CD14-positive monocyte (primary cell): ENCODE data around the gene PLEKHA7. TPM values are rescaled to one million over a fixed set of nuclear protein-coding genes. Genes with fewer than 3 reads are reported as not detected.

Source experiments
- DNase-seq, 3 donors: peaks; one replicate each; pipeline ENCODE4 v3.0.0-alpha.2; 2011 to 2022
- H2AFZ ChIP-seq: 2 replicates; pipeline ENCODE4 v1.6.0; 2012; ENCODE audit warnings: mild to moderate bottlenecking, low read depth, low read length, inconsistent platforms; ENCODE audit not compliant: insufficient read depth, poor library complexity, severe bottlenecking
- H3K27ac ChIP-seq, 2 donors: 1 replicate in 1 of 2; 2 replicates in 1 of 2; pipeline ENCODE4 v1.5.1; 2012 to 2013; ENCODE audit warnings: low read length in 2 of 2, control low read depth in 1 of 2, inconsistent platforms in 1 of 2, low read depth in 1 of 2, mild to moderate bottlenecking in 1 of 2
- H3K27me3 ChIP-seq, 2 donors: one replicate each; pipeline versions ENCODE4 v1.6.0 to v1.6.1; 2011 to 2013; ENCODE audit warnings: low read length in 2 of 2; ENCODE audit not compliant: control insufficient read depth in 2 of 2, insufficient read depth in 2 of 2
- H3K36me3 ChIP-seq, 2 donors: replicated peaks in 1 of 2; 1 replicate in 1 of 2; 2 replicates in 1 of 2; pipeline versions ENCODE4 v1.5.1 to v1.6.1; 2012 to 2013; ENCODE audit warnings: low read length in 2 of 2, control low read depth in 1 of 2, inconsistent platforms in 1 of 2, mild to moderate bottlenecking in 1 of 2; ENCODE audit not compliant: insufficient read depth in 2 of 2, control insufficient read depth in 1 of 2
- H3K4me1 ChIP-seq, 2 donors: 1 replicate in 1 of 2; 2 replicates in 1 of 2; pipeline versions ENCODE4 v1.5.1 to v1.6.1; 2012 to 2013; ENCODE audit warnings: low read length in 2 of 2, control low read depth in 1 of 2, inconsistent platforms in 1 of 2, mild to moderate bottlenecking in 1 of 2, moderate library complexity in 1 of 2; ENCODE audit not compliant: insufficient read depth in 2 of 2, control insufficient read depth in 1 of 2
- H3K4me2 ChIP-seq: replicated peaks from 2 replicates; pipeline ENCODE3; 2012; ENCODE audit warnings: low read length, moderate library complexity, mild to moderate bottlenecking; ENCODE audit not compliant: poor library complexity, severe bottlenecking; ENCODE audit errors: extremely low read depth
- H3K4me3 ChIP-seq, 3 experiments: fragments of 200-600 bp in 1 of 3; sonication (generic) in 1 of 3; replicated peaks in 1 of 3; 1 replicate in 2 of 3; 2 replicates in 1 of 3; pipeline ENCODE4 v1.5.1; 2011 to 2013; ENCODE audit warnings: low read length in 3 of 3, mild to moderate bottlenecking in 3 of 3, control low read depth in 2 of 3, low read depth in 2 of 3, inconsistent platforms in 1 of 3, moderate library complexity in 1 of 3
- H3K79me2 ChIP-seq: 2 replicates; pipeline ENCODE4 v1.6.0; 2012; ENCODE audit warnings: mild to moderate bottlenecking, control low read depth, inconsistent platforms, low read length, moderate library complexity; ENCODE audit not compliant: insufficient read depth
- H3K9ac ChIP-seq: 2 replicates; pipeline ENCODE4 v1.6.0; 2017; ENCODE audit warnings: low read length, mild to moderate bottlenecking; ENCODE audit not compliant: insufficient read depth, poor library complexity, severe bottlenecking
- H3K9me3 ChIP-seq, 2 donors: replicated peaks in 1 of 2; 1 replicate in 1 of 2; 2 replicates in 1 of 2; pipeline versions ENCODE4 v1.5.1 to v1.6.1; 2012 to 2013; ENCODE audit warnings: low read length in 2 of 2, control low read depth in 1 of 2; ENCODE audit not compliant: control insufficient read depth in 1 of 2, insufficient read depth in 1 of 2
- H4K20me1 ChIP-seq: 2 replicates; pipeline ENCODE4 v1.6.0; 2012; ENCODE audit warnings: mild to moderate bottlenecking, low read length, control low read depth, moderate library complexity; ENCODE audit not compliant: insufficient read depth
- H3K27ac Mint-ChIP-seq, 7 donors: one replicate each; pipeline ENCODE4 v1.8.0; 2020; ENCODE audit warnings: mild to moderate bottlenecking in 7 of 7, mixed read lengths in 7 of 7, moderate library complexity in 6 of 7, inconsistent platforms in 2 of 7
- H3K27me3 Mint-ChIP-seq, 3 donors: one replicate each; pipeline ENCODE4 v1.8.0; 2021 to 2022; ENCODE audit warnings: low read depth in 3 of 3, mild to moderate bottlenecking in 3 of 3, mixed read lengths in 3 of 3, moderate library complexity in 3 of 3, inconsistent platforms in 1 of 3
- H3K36me3 Mint-ChIP-seq, 2 donors: one replicate each; pipeline ENCODE4 v1.8.0; 2020; ENCODE audit warnings: mixed read lengths in 2 of 2, inconsistent platforms in 1 of 2, mild to moderate bottlenecking in 1 of 2
- H3K4me1 Mint-ChIP-seq: one replicate; pipeline ENCODE4 v1.8.0; 2020; ENCODE audit warnings: mild to moderate bottlenecking, mixed read lengths
- H3K4me3 Mint-ChIP-seq, 2 donors: one replicate each; pipeline ENCODE4 v1.8.0; 2020; ENCODE audit warnings: mild to moderate bottlenecking in 2 of 2, mixed read lengths in 2 of 2, moderate library complexity in 1 of 2
- H3K9me3 Mint-ChIP-seq, 7 donors: one replicate each; pipeline ENCODE4 v1.8.0; 2020 to 2022; ENCODE audit warnings: mixed read lengths in 7 of 7, mild to moderate bottlenecking in 6 of 7, moderate library complexity in 6 of 7, inconsistent platforms in 2 of 7
- CTCF ChIP-seq: fragments of 200-600 bp; IDR thresholded peaks from one replicate; pipeline ENCODE4 v1.8.0; 2022; ENCODE audit warnings: antibody characterized with exemption, mild to moderate bottlenecking
- WGBS: methylation state at CpG from one replicate; pipeline ENCODE4 v1.1.5; 2013; ENCODE audit warnings: missing lambda C conversion rate; ENCODE audit not compliant: insufficient coverage; 5-methylcytosine and 5-hydroxymethylcytosine counted together
- intact Hi-C, 2 donors: fragments of 100-400 bp; cut with micrococcal nuclease; formaldehyde crosslinking; loops; one replicate each; pipeline versions ENCODE4 v1.15.0 to v1.15.1; 2023
- polyA plus RNA-seq, 3 donors: library from polyadenylated mRNA; depleted of rRNA in 1 of 3; unstranded in 2 of 3; stranded (reverse) in 1 of 3; fragments of 300-500 nt in 2 of 3; fragments of >200 nt in 1 of 3; fragmentation: Illumina TruSeq in 2 of 3; gene quantifications; 1 replicate in 2 of 3; 2 replicates in 1 of 3; pipeline ENCODE4 v1.2.3, GENCODE V29; 2012 to 2021

The PLEKHA7 gene
- polyA plus RNA-seq, 3 donors: 0.05 to 0.92 (median 0.22) TPM

GRCh38 chr11:16839821-16840220 lies 174.4 kb downstream of the PLEKHA7 start:
- H3K4me1 ChIP-seq: no peaks in the 10 kb centered on the region
- H3K79me2 ChIP-seq: no peaks in the 10 kb centered on the region
- no peaks in the 10 kb centered on the region for H3K27me3 ChIP-seq
- H3K4me1 Mint-ChIP-seq: no peaks in the 10 kb centered on the region
- H3K36me3 Mint-ChIP-seq: no peaks in the 10 kb centered on the region
- no peak overlapping the region for H2AFZ ChIP-seq
- H3K27ac ChIP-seq: no peak overlapping the region
- H4K20me1 ChIP-seq: no peaks in the 10 kb centered on the region
- peaks cover 0 to 3% (median 2%) of the 10 kb centered on the region in 3 donors for H3K27me3 Mint-ChIP-seq
- peaks cover 0 to 5% (median 3%) of the 10 kb centered on the region in 7 donors for H3K9me3 Mint-ChIP-seq
- no peak overlapping the region for H3K4me3 ChIP-seq
- WGBS: no CpG with 5 or more reads among the region's 3 CpGs
- no peaks in the 10 kb centered on the region for H3K36me3 ChIP-seq
- no peaks in the 10 kb centered on the region for H3K9me3 ChIP-seq
- H3K9ac ChIP-seq: no peak overlapping the region
- DNase-seq: no peak
- intact Hi-C loops: no loop called here
- no peak overlapping the region for H3K27ac Mint-ChIP-seq
- no peak overlapping the region for H3K4me2 ChIP-seq
- no peak overlapping the region for H3K4me3 Mint-ChIP-seq
- no peak for TF ChIP-seq CTCF

- no peaks in the 10 kb centered on the region for H3K79me2 ChIP-seq
Observed at GRCh38 chr11:16834384-16834783, 179.8 kb downstream of the PLEKHA7 start.

More at GRCh38 chr11:16834384-16834783, 179.8 kb downstream of the PLEKHA7 start:
- Mint-ChIP-seq H3K27me3 (peaks cover 0 to 1% (median 0%) of the 10 kb centered on the region in 3 donors), H3K4me3 (no peak overlapping the region), H3K36me3 (no peaks in the 10 kb centered on the region), H3K4me1 (no peaks in the 10 kb centered on the region), H3K9me3 (no peaks in the 10 kb centered on the region), H3K27ac (no peak overlapping the region)
- no peaks in the 10 kb centered on the region for H3K27me3 ChIP-seq
- H3K4me3 ChIP-seq: no peak overlapping the region
- no peak for TF ChIP-seq CTCF
- no peaks in the 10 kb centered on the region for H4K20me1 ChIP-seq
- no peaks in the 10 kb centered on the region for H3K36me3 ChIP-seq
- H3K9ac ChIP-seq: no peak overlapping the region
- H3K9me3 ChIP-seq: no peaks in the 10 kb centered on the region
- no peak for DNase-seq
- no peak overlapping the region for H3K4me2 ChIP-seq
- intact Hi-C loops: no loop called here
- H3K4me1 ChIP-seq: no peaks in the 10 kb centered on the region
- H3K27ac ChIP-seq: no peak overlapping the region
- 100% methylated on average over 1 of the region's 1 CpG for WGBS
- no peak overlapping the region for H2AFZ ChIP-seq
